ENCODE measurements around the gene WDPCP.

GRCh38 chr2:63506320-63506719, 82.0 kb downstream of the WDPCP start:
- TF ChIP-seq, protein P1, sequence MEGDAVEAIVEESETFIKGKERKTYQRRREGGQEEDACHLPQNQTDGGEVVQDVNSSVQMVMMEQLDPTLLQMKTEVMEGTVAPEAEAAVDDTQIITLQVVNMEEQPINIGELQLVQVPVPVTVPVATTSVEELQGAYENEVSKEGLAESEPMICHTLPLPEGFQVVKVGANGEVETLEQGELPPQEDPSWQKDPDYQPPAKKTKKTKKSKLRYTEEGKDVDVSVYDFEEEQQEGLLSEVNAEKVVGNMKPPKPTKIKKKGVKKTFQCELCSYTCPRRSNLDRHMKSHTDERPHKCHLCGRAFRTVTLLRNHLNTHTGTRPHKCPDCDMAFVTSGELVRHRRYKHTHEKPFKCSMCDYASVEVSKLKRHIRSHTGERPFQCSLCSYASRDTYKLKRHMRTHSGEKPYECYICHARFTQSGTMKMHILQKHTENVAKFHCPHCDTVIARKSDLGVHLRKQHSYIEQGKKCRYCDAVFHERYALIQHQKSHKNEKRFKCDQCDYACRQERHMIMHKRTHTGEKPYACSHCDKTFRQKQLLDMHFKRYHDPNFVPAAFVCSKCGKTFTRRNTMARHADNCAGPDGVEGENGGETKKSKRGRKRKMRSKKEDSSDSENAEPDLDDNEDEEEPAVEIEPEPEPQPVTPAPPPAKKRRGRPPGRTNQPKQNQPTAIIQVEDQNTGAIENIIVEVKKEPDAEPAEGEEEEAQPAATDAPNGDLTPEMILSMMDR (IDR thresholded peaks at IDR 0.05): no peak
- TF ChIP-seq RFX5 (IDR thresholded peaks at IDR 0.05) (no peak), HMGXB4 (CRISPR knock-in tag; IDR thresholded peaks at IDR 0.05; ENCODE audit: borderline replicate concordance) (no peak), PHF8 (IDR thresholded peaks at IDR 0.05; ENCODE audit: borderline replicate concordance, low read depth) (no peak), POLR2A (IDR thresholded peaks at IDR 0.05; ENCODE audit: low read length) (no peak), NR3C1 (IDR thresholded peaks at IDR 0.05) (no peak), RAD21 (conservative IDR thresholded peaks at IDR 0.05 in 1 of 2, IDR thresholded peaks at IDR 0.05 in 1 of 2) (no peak), SMC3 (IDR thresholded peaks at IDR 0.05) (no peak), ZC3H11A (IDR thresholded peaks at IDR 0.05) (no peak), TP53 (CRISPR knock-in tag; IDR thresholded peaks at IDR 0.05) (no peak), ELK1 (IDR thresholded peaks at IDR 0.05; ENCODE audit: low read depth, low read length) (no peak), HOXB5 (CRISPR knock-in tag; IDR thresholded peaks at IDR 0.05) (no peak), REST (IDR thresholded peaks at IDR 0.05) (no peak)

Data from A549 (cell line).